OCI-LY1 (cell line): ENCODE results near the gene WDR13.

Source experiments
- H2AFZ ChIP-seq: fragments of 200-600 bp; sonication (generic), shearing (Covaris generic); 2 replicates; pipeline ENCODE4 v1.6.0; 2014; ENCODE audit warnings: antibody characterized with exemption, mild to moderate bottlenecking, low read length
- H3F3A ChIP-seq: fragments of 200-600 bp; sonication (generic), shearing (Covaris generic); 2 replicates; pipeline ENCODE4 v1.6.0; 2014; ENCODE audit warnings: mild to moderate bottlenecking, antibody characterized with exemption, low read length, moderate library complexity; ENCODE audit not compliant: insufficient read depth
- H3K27ac ChIP-seq: fragments of 200-600 bp; sonication (generic); 2 replicates; pipeline ENCODE4 v1.5.1; 2014; ENCODE audit warnings: low read length, mixed run types, mild to moderate bottlenecking, low read depth; ENCODE audit not compliant: poor library complexity, severe bottlenecking
- H3K27me3 ChIP-seq: fragments of 200-600 bp; sonication (generic); 2 replicates; pipeline ENCODE4 v1.6.0; 2014; ENCODE audit warnings: antibody characterized with exemption, mild to moderate bottlenecking, low read length, moderate library complexity; ENCODE audit not compliant: insufficient read depth
- H3K36me3 ChIP-seq: fragments of 200-600 bp; sonication (generic); 2 replicates; pipeline ENCODE4 v1.6.1; 2014; ENCODE audit warnings: mild to moderate bottlenecking, antibody characterized with exemption, low read length, moderate library complexity, mixed read lengths; ENCODE audit not compliant: insufficient read depth
- H3K4me1 ChIP-seq: fragments of 200-600 bp; sonication (generic); 2 replicates; pipeline ENCODE4 v1.5.1; 2014; ENCODE audit warnings: mild to moderate bottlenecking, low read length, moderate library complexity; ENCODE audit not compliant: insufficient read depth, severe bottlenecking
- H3K4me2 ChIP-seq: fragments of 200-600 bp; sonication (generic), shearing (Covaris generic); 2 replicates; pipeline ENCODE4 v1.6.1; 2014; ENCODE audit warnings: low read length
- H3K4me3 ChIP-seq: fragments of 200-600 bp; sonication (generic); 2 replicates; pipeline ENCODE4 v1.5.1; 2014; ENCODE audit warnings: low read length, low read depth, mild to moderate bottlenecking, mixed read lengths; ENCODE audit not compliant: poor library complexity, severe bottlenecking
- H3K79me2 ChIP-seq: fragments of 200-600 bp; shearing (Covaris generic); 2 replicates; pipeline ENCODE4 v1.6.1; 2016; ENCODE audit warnings: mixed run types, low read length, mixed read lengths; ENCODE audit not compliant: insufficient read depth
- H3K9ac ChIP-seq: fragments of 200-600 bp; sonication (generic), shearing (Covaris generic); 2 replicates; pipeline ENCODE4 v1.6.1; 2014; ENCODE audit warnings: mild to moderate bottlenecking, low read length, mixed read lengths
- H3K9me2 ChIP-seq: fragments of 200-600 bp; sonication (generic), shearing (Covaris generic); 2 replicates; pipeline ENCODE4 v1.6.1; 2014; ENCODE audit warnings: low read depth, mild to moderate bottlenecking, low read length, mixed read lengths
- H3K9me3 ChIP-seq: fragments of 200-600 bp; shearing (Covaris generic); 2 replicates; pipeline ENCODE4 v1.6.1; 2014; ENCODE audit warnings: low read length, mixed read lengths
- H4K20me1 ChIP-seq: fragments of 200-600 bp; sonication (generic), shearing (Covaris generic); 2 replicates; pipeline ENCODE4 v1.6.0; 2016; ENCODE audit warnings: mild to moderate bottlenecking, low read length; ENCODE audit not compliant: insufficient read depth
- EZH2 ChIP-seq: fragments of 200-600 bp; sonication (generic), shearing (Covaris generic); IDR thresholded peaks from 2 replicates; pipeline ENCODE4 v1.8.0; 2017; ENCODE audit warnings: borderline replicate concordance, mixed run types, mild to moderate bottlenecking, antibody characterized with exemption, low read length, moderate library complexity, mixed read lengths
- TF ChIP-seq, protein P1 (sequence below): fragments of 200-600 bp; sonication (generic), shearing (Covaris generic); IDR thresholded peaks from 2 replicates; pipeline ENCODE4 v1.5.1; 2017; ENCODE audit warnings: mild to moderate bottlenecking, antibody characterized with exemption, low read length, moderate library complexity, mixed read lengths

The WDR13 gene

DNA sequence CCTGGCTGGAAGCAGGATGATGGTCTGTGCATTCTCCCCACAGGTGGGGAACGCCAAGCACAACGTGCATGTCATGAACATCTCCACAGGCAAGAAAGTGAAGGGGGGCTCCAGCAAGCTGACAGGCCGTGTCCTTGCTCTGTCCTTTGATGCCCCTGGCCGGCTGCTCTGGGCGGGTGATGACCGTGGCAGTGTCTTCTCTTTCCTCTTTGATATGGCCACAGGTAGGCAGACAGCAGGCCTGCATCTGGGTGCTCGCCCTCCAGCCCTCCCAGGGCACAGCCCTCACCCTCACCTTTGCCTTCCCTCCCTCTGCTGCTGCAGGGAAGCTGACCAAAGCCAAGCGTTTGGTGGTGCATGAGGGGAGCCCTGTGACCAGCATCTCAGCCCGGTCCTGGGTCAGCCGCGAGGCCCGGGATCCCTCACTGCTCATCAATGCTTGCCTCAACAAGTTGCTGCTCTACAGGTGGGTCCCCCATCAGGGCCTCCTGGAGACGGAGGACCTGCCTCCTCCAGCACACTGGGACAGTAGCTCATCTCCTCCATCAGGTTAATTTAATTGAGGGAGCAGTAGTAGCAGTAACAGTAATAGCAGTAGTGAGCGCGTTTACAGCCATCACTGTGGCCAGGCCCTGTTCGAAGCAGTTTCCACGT is 4.6 kb downstream of the WDR13 start:
- no peaks in the 10 kb centered on the region for H3K9me3 ChIP-seq

GRCh38 chrX:48604701-48605100 is 7.4 kb downstream of the WDR13 start:
- H3K36me3 ChIP-seq: no peaks in the 10 kb centered on the region
- H3K4me2 ChIP-seq: no peak overlapping the region
- no peaks in the 10 kb centered on the region for H4K20me1 ChIP-seq

More for the DNA sequence above, 4.6 kb downstream of the WDR13 start:
- H3K4me2 ChIP-seq: no peak overlapping the region
- H3K27ac ChIP-seq: no peak overlapping the region
- H3K36me3 ChIP-seq: no peaks in the 10 kb centered on the region
- H3F3A ChIP-seq: no peaks in the 10 kb centered on the region
- TF ChIP-seq EZH2: no peak
- TF ChIP-seq, protein P1, sequence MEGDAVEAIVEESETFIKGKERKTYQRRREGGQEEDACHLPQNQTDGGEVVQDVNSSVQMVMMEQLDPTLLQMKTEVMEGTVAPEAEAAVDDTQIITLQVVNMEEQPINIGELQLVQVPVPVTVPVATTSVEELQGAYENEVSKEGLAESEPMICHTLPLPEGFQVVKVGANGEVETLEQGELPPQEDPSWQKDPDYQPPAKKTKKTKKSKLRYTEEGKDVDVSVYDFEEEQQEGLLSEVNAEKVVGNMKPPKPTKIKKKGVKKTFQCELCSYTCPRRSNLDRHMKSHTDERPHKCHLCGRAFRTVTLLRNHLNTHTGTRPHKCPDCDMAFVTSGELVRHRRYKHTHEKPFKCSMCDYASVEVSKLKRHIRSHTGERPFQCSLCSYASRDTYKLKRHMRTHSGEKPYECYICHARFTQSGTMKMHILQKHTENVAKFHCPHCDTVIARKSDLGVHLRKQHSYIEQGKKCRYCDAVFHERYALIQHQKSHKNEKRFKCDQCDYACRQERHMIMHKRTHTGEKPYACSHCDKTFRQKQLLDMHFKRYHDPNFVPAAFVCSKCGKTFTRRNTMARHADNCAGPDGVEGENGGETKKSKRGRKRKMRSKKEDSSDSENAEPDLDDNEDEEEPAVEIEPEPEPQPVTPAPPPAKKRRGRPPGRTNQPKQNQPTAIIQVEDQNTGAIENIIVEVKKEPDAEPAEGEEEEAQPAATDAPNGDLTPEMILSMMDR: no peak
- no peaks in the 10 kb centered on the region for H3K9me2 ChIP-seq
- H3K4me3 ChIP-seq: no peak overlapping the region
- no peak overlapping the region for H3K9ac ChIP-seq
- no peaks in the 10 kb centered on the region for H4K20me1 ChIP-seq
- H2AFZ ChIP-seq: no peak overlapping the region
- no peaks in the 10 kb centered on the region for H3K27me3 ChIP-seq
- H3K79me2 ChIP-seq: no peaks in the 10 kb centered on the region
- H3K4me1 ChIP-seq: peaks cover 7% of the 10 kb centered on the region

GRCh38 chrX:48606091-48606490 is 8.8 kb downstream of the WDR13 start:
- Histone ChIP-seq H2AFZ (no peak overlapping the region), H3K9me2 (no peaks in the 10 kb centered on the region), H3K27ac (no peak overlapping the region), H3K79me2 (no peaks in the 10 kb centered on the region), H3K27me3 (no peaks in the 10 kb centered on the region), H3K9me3 (no peaks in the 10 kb centered on the region), H3K9ac (no peak overlapping the region), H4K20me1 (no peaks in the 10 kb centered on the region), H3K36me3 (no peaks in the 10 kb centered on the region), H3K4me3 (no peak overlapping the region), H3K4me1 (no peaks in the 10 kb centered on the region), H3F3A (no peaks in the 10 kb centered on the region), H3K4me2 (no peak overlapping the region)
- TF ChIP-seq, protein P1: no peak
- TF ChIP-seq EZH2: no peak

More at GRCh38 chrX:48604701-48605100, 7.4 kb downstream of the WDR13 start:
- TF ChIP-seq, protein P1: no peak
- TF ChIP-seq EZH2: no peak
- H3K27me3 ChIP-seq: no peaks in the 10 kb centered on the region
- no peaks in the 10 kb centered on the region for H3K4me1 ChIP-seq
- H3K4me3 ChIP-seq: no peak overlapping the region
- no peaks in the 10 kb centered on the region for H3F3A ChIP-seq
- H2AFZ ChIP-seq: no peak overlapping the region
- H3K27ac ChIP-seq: no peak overlapping the region
- no peak overlapping the region for H3K9ac ChIP-seq
- H3K9me3 ChIP-seq: no peaks in the 10 kb centered on the region
- H3K9me2 ChIP-seq: no peaks in the 10 kb centered on the region
- no peaks in the 10 kb centered on the region for H3K79me2 ChIP-seq
